Measurements from ENCODE around the gene NT5C3B. TPM values are rescaled to one million over a fixed set of nuclear protein-coding genes. Genes with fewer than 3 reads are reported as not detected.
A peak's percentile ranks its signal among the peaks of the same experiment; 100 is the strongest.

NT5C3B gene
- total and polyA plus RNA-seq, 2 donors (not counting 1 experiment from before 2014, with no cell fraction given): 49.6 to 50.1 TPM

DNA sequence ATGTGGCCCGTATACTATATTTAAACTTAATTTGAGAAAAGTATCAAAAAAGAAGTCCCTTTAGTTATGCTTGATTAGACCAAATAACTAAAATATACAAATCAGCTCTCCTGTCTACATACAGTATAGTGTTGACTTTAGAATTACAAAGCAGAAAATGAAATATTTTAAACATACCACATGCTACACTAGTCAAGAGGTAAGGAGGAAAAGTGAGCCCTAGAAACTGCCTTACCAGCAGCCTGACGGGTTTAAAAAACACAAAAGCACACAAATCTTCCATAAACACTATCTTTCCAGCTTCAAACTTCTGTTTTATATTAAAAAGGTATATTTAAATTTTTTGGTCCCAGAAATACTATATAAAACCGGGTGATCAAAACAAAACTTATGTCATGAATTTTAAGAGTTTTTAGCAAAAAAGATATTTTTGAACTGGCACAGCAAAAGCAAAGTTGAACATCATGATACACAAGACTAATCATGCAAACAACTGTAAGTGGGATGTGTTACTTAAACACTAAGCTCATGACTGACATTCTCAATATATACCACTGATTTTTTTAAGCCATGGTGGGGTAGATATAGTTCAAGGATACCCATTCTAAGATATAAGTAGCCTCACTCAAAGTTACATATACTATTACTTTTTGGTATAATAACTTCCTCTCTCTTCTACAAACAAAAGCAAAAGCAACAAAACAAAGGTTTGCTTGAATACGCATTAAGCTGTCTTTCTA is 13.4 kb upstream of the NT5C3B start:
- Histone ChIP-seq H3K4me3 (ENCODE audit: control extremely low read depth in 1 of 5, extremely low read depth in 1 of 5, insufficient read depth in 1 of 5, low read depth in 2 of 5, low read length in 4 of 5) (no peak overlapping the region), H3K36me3 (replicated peaks in 1 of 2; ENCODE audit: control extremely low read depth in 1 of 2, control insufficient read depth in 1 of 2, extremely low read depth in 1 of 2, insufficient read depth in 2 of 2, low read length in 1 of 2) (peaks cover 2 to 18% of the 10 kb centered on the region in 2 experiments), H3K9me3 (ENCODE audit: control extremely low read depth in 1 of 3, control insufficient read depth in 2 of 3, insufficient read depth in 1 of 3, low read length in 2 of 3) (no peaks in the 10 kb centered on the region), H3K4me1 (ENCODE audit: control insufficient read depth in 2 of 2, insufficient read depth in 2 of 2, low read length in 2 of 2) (peaks cover 8 to 12% of the 10 kb centered on the region in 2 donors), H3K4me2 (replicated peaks; ENCODE audit: low read depth, low read length, poor library complexity, severe bottlenecking) (no peak overlapping the region), H3K27ac (ENCODE audit: low read length in 2 of 2) (peak overlapping the region in 1 of 2 donors; percentile 13), H3K9ac (ENCODE audit: low read length) (no peak overlapping the region), H3K27me3 (replicated peaks in 1 of 4; ENCODE audit: control extremely low read depth in 1 of 4, control insufficient read depth in 3 of 4, insufficient read depth in 4 of 4, low read length in 3 of 4) (no peaks in the 10 kb centered on the region), H4K20me1 (ENCODE audit: control insufficient read depth, insufficient read depth, low read length, poor library complexity, severe bottlenecking) (peaks cover 36% of the 10 kb centered on the region), H2AFZ (ENCODE audit: insufficient read depth, low read depth, low read length, poor library complexity, severe bottlenecking) (no peak overlapping the region), H3K79me2 (ENCODE audit: control insufficient read depth, insufficient read depth, low read length) (peaks cover 43% of the 10 kb centered on the region)
- CTCF ChIA-PET: interaction anchor here (0.8 to 1.5 kb wide), 3 partner anchors 10 to 63 kb away, joined by 3 read pairs; partner anchors contain the start of gene JUP
- intact Hi-C loops (cut with micrococcal nuclease): no loop called here
- POLR2A ChIA-PET: no interaction called here
- no peak for DNase-seq
- peak; percentile 28 for ATAC-seq (ENCODE audit: low read depth)
- Mint-ChIP-seq H3K27me3 (no peaks in the 10 kb centered on the region), H3K4me1 (peaks cover 33% of the 10 kb centered on the region), H3K9me3 (ENCODE audit: insufficient read depth) (no peaks in the 10 kb centered on the region), H3K27ac (peak overlapping the region; percentile 23), H3K4me3 (no peak overlapping the region)
- TF ChIP-seq, protein P1, sequence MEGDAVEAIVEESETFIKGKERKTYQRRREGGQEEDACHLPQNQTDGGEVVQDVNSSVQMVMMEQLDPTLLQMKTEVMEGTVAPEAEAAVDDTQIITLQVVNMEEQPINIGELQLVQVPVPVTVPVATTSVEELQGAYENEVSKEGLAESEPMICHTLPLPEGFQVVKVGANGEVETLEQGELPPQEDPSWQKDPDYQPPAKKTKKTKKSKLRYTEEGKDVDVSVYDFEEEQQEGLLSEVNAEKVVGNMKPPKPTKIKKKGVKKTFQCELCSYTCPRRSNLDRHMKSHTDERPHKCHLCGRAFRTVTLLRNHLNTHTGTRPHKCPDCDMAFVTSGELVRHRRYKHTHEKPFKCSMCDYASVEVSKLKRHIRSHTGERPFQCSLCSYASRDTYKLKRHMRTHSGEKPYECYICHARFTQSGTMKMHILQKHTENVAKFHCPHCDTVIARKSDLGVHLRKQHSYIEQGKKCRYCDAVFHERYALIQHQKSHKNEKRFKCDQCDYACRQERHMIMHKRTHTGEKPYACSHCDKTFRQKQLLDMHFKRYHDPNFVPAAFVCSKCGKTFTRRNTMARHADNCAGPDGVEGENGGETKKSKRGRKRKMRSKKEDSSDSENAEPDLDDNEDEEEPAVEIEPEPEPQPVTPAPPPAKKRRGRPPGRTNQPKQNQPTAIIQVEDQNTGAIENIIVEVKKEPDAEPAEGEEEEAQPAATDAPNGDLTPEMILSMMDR (IDR thresholded peaks at IDR 0.05): no peak
- TF ChIP-seq EZH2 (IDR thresholded peaks at IDR 0.05; ENCODE audit: borderline replicate concordance, insufficient read depth, low read depth, low read length, poor library complexity, severe bottlenecking): no peak
- no CpG with 5 or more reads among the region's 4 CpGs for WGBS (ENCODE audit: insufficient coverage)

DNA sequence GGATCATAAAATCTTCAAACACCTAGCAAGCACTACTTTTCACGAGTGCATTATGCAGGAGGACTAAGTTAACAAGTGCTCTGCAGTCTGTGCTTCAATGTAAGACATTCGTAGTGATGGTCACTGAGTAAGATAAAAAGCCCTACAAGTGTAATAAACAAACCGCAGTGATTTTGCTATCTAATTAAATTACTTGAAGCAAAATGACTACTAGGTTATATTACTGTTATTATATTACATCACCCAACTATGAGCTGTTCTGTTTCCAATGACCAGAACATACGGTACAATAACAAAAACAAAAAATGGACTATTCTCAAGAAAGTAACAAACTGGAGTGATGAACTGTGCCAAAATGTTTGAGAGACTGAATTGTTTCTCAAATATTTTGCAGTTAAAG is 12.8 kb upstream of the NT5C3B start:
- Histone ChIP-seq H3K4me1 (ENCODE audit: control insufficient read depth in 2 of 2, insufficient read depth in 2 of 2, low read length in 2 of 2) (peaks cover 8 to 12% of the 10 kb centered on the region in 2 donors), H3K4me3 (ENCODE audit: control extremely low read depth in 1 of 5, extremely low read depth in 1 of 5, insufficient read depth in 1 of 5, low read depth in 2 of 5, low read length in 4 of 5) (no peak overlapping the region), H3K79me2 (ENCODE audit: control insufficient read depth, insufficient read depth, low read length) (peaks cover 39% of the 10 kb centered on the region), H3K9me3 (ENCODE audit: control extremely low read depth in 1 of 3, control insufficient read depth in 2 of 3, insufficient read depth in 1 of 3, low read length in 2 of 3) (no peaks in the 10 kb centered on the region), H3K9ac (ENCODE audit: low read length) (no peak overlapping the region), H4K20me1 (ENCODE audit: control insufficient read depth, insufficient read depth, low read length, poor library complexity, severe bottlenecking) (peaks cover 29% of the 10 kb centered on the region), H3K36me3 (replicated peaks in 1 of 2; ENCODE audit: control extremely low read depth in 1 of 2, control insufficient read depth in 1 of 2, extremely low read depth in 1 of 2, insufficient read depth in 2 of 2, low read length in 1 of 2) (peaks cover 1 to 11% of the 10 kb centered on the region in 2 experiments), H3K27me3 (replicated peaks in 1 of 4; ENCODE audit: control extremely low read depth in 1 of 4, control insufficient read depth in 3 of 4, insufficient read depth in 4 of 4, low read length in 3 of 4) (no peaks in the 10 kb centered on the region), H2AFZ (ENCODE audit: insufficient read depth, low read depth, low read length, poor library complexity, severe bottlenecking) (no peak overlapping the region), H3K4me2 (replicated peaks; ENCODE audit: low read depth, low read length, poor library complexity, severe bottlenecking) (no peak overlapping the region), H3K27ac (ENCODE audit: low read length in 2 of 2) (no peak overlapping the region)
- intact Hi-C loops (cut with micrococcal nuclease): no loop called here
- Mint-ChIP-seq H3K27me3 (no peaks in the 10 kb centered on the region), H3K4me3 (no peak overlapping the region), H3K4me1 (peaks cover 30% of the 10 kb centered on the region), H3K9me3 (ENCODE audit: insufficient read depth) (no peaks in the 10 kb centered on the region), H3K27ac (peak overlapping the region; percentile 23)
- no CpG with 5 or more reads among the region's 4 CpGs for WGBS (ENCODE audit: insufficient coverage)
- no peak for ATAC-seq (ENCODE audit: low read depth)
- TF ChIP-seq EZH2 (IDR thresholded peaks at IDR 0.05; ENCODE audit: borderline replicate concordance, insufficient read depth, low read depth, low read length, poor library complexity, severe bottlenecking): no peak
- TF ChIP-seq, protein P1 (IDR thresholded peaks at IDR 0.05): no peak
- DNase-seq: no peak
- CTCF ChIA-PET: interaction anchor here (0.9 to 1.5 kb wide), 2 partner anchors 11 to 37 kb away, joined by 3 to 4 read pairs; partner anchors contain the start of gene P3H4
- POLR2A ChIA-PET: no interaction called here
